ENCODE results near the gene C8B.

The C8B gene

DNA sequence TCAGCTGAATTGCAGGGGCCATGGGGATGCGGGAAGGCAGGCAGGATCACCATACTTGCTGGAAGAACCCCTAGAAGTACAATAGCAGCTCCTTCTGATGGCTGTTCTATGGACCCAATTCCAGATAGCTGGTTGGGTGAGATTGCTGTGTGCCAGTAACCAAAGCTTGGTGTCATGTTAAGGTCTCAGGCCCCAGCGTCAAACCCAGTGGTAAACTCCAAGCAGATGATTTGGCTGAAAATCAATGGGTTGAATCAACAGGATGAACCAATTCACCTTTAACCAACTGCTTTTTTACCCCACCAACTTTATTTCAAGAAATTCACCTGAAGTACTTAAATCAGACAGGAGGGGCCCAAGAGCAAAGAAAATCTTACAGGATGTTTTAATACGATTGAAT is 37.8 kb downstream of the C8B start:
- no peak for DNase-seq

- no peak for DNase-seq
Observed at GRCh38 chr1:56927171-56927570, 38.6 kb downstream of the C8B start.

DNA sequence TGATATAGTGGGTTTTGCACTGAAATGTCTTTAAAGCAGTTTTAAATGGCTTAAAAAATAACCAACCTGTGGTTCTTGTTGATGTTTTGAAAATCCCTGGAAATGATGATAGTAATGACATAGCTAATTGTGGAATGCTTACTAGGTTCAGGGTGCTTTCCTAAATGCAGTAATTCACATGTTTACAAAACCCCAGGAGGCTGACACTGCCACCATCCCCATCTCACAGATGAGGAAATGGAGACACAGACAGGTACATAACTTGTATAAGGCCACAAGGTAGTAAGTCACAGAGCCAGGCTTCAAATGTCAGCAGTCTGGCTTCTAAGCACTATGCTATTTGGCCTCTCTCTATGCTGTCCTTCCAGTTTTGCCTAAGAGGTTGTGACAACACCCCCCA is 40.6 kb downstream of the C8B start:
- DNase-seq = no peak

DNA sequence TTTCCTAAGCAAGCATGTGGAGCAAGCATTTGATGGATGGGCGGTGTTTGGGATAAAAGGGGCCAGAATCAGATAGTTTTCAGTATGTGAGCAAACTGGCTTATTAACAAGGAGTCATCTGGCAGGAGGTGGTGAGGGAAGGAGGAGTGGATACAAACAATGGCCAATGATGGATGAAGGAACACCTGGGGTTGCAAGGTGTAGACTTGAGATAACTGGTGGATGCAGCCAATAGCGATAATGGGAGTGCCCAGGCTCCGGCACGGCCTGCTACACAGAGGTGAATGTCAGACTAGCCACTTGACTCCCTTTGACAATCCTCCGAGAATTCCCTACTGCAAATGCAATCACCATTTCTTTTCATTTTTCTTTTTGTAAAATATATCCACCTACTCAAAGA is 41.7 kb downstream of the C8B start:
- no peak for DNase-seq

GRCh38 chr1:56923201-56923600 is 42.6 kb downstream of the C8B start:
- DNase-seq = no peak

DNA sequence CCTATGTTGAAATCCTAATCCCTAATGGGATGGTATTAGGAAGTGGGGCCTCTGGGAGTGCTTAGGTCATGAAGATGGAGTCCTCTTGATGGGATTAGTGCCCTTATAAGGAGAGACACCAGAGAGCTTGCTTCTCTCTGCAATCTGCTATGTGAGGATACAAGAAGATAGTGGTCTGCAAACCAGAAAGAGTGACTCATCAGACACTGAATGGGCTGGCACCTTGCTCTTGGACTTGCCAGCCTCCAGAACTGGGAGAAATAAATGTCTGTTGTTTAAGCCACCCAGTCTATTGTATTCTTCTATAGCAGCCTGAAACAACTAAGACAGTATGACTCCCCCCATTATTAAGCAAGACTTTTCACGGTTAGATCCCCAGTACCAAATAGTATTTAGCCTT is 43.3 kb downstream of the C8B start:
- no peak for DNase-seq

DNA sequence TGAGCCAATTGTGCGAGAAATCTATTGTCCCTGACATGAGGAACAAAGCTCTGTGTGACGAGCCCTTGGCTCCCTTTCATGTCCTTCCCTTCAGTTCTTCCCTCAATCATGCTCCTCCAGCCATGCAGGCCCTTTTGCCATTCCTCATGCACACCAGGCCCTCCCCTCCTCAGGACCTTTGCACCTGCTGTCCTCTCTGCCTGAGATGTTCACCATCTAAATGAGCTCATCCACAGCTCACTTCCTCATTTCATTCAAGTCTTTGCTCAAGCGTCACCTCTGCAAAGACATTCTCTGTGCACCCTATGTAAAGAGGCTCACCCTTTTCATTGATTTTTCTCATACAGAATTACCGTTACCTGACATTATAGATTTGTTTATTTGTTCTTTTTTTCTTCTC is 43.7 kb downstream of the C8B start:
- DNase-seq = no peak

DNA sequence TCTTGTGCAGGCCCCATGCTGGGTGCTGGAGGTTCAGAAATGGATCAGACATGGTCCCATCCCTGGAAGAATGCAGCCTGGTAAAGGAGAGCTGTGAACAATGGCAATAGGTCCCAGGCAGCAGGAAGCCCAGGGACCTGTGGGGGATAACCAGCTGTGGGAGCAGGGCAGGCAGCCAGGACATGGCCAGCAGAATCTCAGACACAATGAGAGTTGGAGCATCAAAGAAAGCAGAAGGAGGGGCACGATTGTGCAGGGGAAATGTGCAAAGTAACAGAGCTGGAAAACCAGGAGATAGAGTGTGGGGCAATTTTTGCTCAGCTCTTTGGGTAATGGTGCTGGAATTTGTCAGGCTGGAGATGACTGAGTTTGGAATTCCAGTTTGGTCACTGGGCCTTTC is 44.3 kb downstream of the C8B start:
- no peak for DNase-seq

GRCh38 chr1:56920591-56921001 is 45.2 kb downstream of the C8B start:
- no peak for DNase-seq

DNA sequence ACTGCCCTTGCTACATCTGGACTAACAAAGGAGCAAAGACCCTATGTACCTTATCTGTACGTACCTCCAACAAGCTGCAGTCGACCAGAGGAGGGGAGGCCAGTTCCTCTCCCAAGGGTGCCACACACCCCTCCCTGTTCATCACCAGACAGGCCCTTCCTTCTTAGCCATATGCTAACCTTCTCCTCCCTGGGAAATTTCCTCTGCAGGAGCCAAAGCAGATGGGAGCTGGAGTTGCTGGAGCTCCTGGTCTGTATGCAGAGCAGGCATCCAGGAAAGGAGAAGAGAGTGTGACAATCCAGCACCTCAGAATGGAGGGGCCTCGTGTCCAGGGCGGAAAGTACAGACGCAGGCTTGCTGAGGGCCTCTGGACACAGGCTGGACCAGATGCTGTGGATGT is 48.5 kb downstream of the C8B start:
- no peak for DNase-seq

GRCh38 chr1:56916630-56917029 is 49.2 kb downstream of the C8B start:
- no peak for DNase-seq

DNA sequence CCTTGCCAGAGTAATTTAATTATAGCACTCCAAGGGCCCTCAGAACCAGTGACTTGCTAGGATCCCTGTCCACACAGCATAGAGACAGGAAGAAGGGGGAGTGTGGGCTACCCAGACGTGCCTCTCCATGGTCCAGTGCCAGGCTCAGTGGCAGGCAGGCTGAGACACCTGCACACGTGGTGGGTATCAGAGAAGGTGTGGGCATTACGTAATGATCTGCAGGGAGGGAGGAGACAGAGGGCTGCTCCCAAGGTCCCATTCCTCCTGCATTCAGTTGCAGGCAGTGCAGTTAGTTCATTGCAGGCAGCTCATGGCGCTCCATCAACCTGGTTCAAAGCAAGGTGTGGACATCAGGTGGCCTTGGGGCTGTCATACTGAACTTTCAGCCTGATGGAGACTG is 49.9 kb downstream of the C8B start:
- DNase-seq = no peak

GRCh38 chr1:56912325-56912724 is 53.5 kb downstream of the C8B start:
- no peak for DNase-seq

DNA sequence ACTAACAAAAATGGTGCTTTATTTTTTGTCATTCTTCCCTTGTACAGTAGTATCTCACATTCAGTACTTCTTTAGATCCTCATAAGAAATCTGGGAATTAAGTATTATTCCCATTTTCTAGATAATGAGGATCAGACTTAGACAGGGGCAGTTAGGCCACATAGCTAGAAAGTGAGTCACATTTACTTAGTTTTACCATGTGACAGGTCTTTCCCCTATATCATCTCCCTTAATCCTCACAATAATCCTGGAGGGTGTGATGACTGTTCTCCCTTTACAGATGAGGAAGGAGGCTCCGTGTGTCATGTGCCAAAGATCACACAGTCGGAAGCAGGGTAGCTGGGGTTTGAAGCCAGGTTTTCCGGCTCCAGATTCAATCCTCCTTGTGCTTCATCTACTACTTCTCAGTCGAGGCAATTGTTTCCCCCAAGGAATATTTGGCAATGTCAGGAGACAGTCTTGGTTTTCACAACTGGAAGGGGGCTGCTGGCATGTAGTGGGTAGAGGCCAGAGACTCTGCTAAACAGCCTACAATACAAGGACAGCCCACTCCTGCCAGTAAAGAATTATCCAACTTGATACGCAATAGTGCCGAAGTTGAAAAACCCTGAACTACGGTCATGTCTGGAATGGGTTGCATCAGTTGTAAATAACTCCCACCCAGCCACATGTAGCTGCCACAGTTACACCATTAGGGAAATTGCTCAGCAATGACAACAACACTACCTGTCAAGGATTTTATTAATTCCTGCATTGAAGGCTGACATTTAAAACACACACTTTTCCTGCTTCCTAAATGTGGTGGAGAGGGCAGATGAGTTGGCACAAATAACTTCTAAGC is 54.5 kb downstream of the C8B start:
- no peak for DNase-seq

DNA sequence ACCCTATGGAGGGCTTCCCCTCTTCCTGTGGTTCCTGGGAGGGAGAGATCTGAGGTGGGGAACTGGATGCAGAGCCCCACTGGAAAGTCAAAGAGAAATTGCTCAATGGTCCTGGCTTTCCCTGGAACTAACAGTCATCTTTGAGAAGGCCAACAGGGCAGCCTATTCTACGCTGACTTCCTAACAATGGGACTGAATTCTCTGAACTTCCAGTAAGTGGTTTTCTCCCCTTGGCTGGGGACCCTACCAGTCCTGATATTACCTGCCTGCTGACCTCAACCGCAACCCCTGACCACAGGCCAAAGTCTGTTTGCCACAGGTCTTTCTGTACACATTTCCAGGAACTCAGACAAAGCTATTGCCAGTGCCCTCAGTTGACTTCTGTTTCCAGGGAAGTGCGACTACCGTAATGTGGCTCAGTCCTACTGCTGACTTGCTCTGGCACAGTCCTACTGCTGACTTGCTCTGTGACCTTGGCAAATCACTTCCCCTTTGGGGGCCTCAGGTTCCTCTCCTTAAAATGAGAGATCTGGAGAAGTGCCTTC is 55.3 kb downstream of the C8B start:
- no peak for DNase-seq

DNA sequence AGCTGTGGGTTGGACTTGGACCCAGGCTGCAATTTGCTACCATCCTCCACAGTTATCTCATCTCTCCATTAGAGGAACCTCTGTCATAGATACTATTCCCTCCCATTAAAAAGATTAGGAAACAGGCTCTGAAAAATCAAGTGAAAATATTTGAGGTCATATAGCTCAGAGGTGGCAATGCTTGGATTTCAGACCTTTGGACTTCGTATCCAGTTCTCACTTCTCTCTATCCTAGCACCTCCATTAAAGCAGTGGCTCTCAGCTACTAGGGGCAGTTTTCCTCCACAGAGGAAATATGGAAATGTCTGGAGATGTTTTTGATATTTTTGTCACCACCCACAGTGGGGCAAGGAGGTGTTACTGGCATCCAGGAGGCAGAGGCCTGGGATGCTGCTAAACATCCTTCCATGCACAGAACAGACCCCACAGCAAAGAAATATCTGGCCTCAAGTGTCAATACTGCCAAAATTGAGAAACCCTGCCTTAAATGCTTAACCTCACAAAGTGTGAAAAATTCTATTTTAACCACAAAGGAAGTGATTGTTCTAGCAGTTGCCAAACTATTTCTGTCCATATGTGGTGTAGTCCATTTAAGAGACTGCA is 57.1 kb downstream of the C8B start:
- DNase-seq = no peak

- no peak for DNase-seq
Observed at GRCh38 chr1:56905667-56906066, 60.1 kb downstream of the C8B start.

DNA sequence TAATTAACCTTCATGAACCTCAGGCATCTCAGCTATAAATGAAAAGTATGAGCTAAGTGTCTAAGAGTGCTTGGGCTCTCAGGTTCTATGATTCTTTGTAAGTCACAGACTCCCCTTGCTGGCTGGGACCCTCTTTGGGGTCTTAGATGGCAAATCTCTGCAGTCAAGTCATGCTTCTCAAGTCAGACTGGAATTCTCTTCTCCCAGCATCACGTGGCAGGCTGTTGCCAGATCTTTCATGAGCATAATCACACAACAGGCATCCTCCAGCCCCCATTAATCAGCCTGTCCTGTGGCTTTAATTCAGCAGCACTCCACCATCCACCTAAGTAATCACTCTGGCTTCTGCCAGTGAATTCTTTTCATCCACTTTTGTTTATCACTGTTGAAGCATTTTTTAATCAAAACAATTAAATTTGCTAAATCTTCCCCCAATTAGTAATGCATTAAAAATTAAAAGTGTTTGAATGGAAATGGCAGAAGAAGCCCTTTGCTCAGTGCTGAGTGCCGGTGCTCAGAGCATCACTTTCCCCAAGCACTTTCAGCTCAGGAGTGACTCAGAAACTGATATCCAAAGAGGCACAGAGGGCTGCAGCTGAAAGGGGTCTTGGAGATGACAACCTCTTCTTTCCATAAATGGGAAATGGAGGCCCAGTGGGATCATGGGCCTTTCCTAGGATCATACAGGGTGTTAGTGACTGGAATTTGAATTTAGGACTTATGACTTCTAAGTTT is 61.0 kb downstream of the C8B start:
- DNase-seq = no peak

GRCh38 chr1:56903778-56904177 is 62.0 kb downstream of the C8B start:
- no peak for DNase-seq

GRCh38 chr1:56901716-56902115 is 64.1 kb downstream of the C8B start:
- no peak for DNase-seq

DNA sequence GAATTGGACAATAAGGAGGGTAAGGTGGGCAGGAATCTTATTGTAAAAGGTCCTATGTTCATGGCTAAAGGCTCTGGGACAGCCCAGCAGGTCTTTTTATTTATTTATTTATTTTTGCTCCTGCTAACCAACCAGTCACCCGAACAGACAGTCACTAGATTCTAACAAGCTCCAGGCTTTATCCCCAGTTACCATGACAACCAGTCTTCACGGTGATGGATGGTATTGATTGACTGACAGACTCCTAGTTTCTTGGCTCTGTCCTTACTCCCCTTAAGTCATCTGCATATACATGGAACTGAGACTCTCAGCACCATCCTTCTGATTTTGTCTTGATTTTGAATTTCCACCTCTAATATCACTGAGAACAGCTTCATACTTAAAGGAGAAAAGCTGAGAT is 66.9 kb downstream of the C8B start:
- DNase-seq = no peak

DNA sequence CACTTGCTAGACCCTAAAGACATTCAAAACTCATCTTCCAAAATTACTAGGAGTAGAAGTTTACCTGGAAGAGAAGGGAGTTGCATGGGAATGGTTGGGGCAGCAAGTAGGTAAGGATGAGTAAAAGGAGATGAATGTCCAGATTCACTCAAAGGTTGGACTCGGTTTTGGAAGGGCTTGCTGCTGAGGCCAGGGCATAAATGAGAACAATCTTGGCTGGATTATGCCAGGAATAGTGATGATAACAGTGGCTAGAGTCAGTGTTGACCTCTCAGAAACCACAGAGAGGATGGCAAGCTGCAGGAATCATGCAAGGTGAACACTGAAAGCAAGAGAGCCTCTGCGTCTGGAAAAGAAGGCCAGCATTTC is 67.8 kb downstream of the C8B start:
- no peak for DNase-seq

GRCh38 chr1:56897150-56898004 is 68.4 kb downstream of the C8B start:
- no peak for DNase-seq

Measured in CD4-positive, alpha-beta T cell treated with Interleukin-12 subunit alpha and Interleukin-12 subunit beta, for 1 hour (primary cell).